ENCODE measurements around the gene TUNAR. TPM values are rescaled to one million over a fixed set of nuclear protein-coding genes. Genes with fewer than 3 reads are reported as not detected.
"Not testable (repeated sequence)": the region's sequence is repeated elsewhere in the genome, so short reads cannot be mapped to it uniquely, and the experiment has no call there.

The TUNAR gene
- total RNA-seq, 1 donor from 2014 or later = not detected

GRCh38 chr14:95915330-95915729, 38.7 kb downstream of the TUNAR start:
- no peak for DNase-seq (ENCODE audit: low read depth in 2 of 2)

- no peak for DNase-seq (ENCODE audit: low read depth in 2 of 2)
These were observed 41.8 kb downstream of the TUNAR start for GRCh38 chr14:95918466-95918865.

GRCh38 chr14:95920769-95921438, 44.3 kb downstream of the TUNAR start:
- no peak for DNase-seq (ENCODE audit: low read depth in 2 of 2)

- no peak for DNase-seq (ENCODE audit: low read depth in 2 of 2)
These were observed 45.4 kb downstream of the TUNAR start for GRCh38 chr14:95922080-95922479.

- no peak for DNase-seq (ENCODE audit: low read depth in 2 of 2)
These were observed 52.1 kb downstream of the TUNAR start for GRCh38 chr14:95928751-95929150.

GRCh38 chr14:95931384-95931783, 54.8 kb downstream of the TUNAR start:
- no peak for DNase-seq (ENCODE audit: low read depth in 2 of 2)

- peak; percentile 4 to 26 for DNase-seq (ENCODE audit: low read depth in 2 of 2)
These were observed 58.7 kb downstream of the TUNAR start for GRCh38 chr14:95935228-95935822.

GRCh38 chr14:95936041-95936440, 59.4 kb downstream of the TUNAR start:
- no peak for DNase-seq (ENCODE audit: low read depth in 2 of 2)

- no peak for DNase-seq (ENCODE audit: low read depth in 2 of 2)
These were observed 62.7 kb downstream of the TUNAR start for GRCh38 chr14:95939335-95939734.

- no peak for DNase-seq (ENCODE audit: low read depth in 2 of 2)
These were observed 65.3 kb downstream of the TUNAR start for GRCh38 chr14:95941897-95942296.

- no peak for DNase-seq (ENCODE audit: low read depth in 2 of 2)
These were observed 67.1 kb downstream of the TUNAR start for GRCh38 chr14:95943699-95944098.

GRCh38 chr14:95944462-95944861, 67.8 kb downstream of the TUNAR start:
- DNase-seq (ENCODE audit: low read depth in 2 of 2) = no peak

- no peak for DNase-seq (ENCODE audit: low read depth in 2 of 2)
These were observed 70.2 kb downstream of the TUNAR start for GRCh38 chr14:95946867-95947266.

GRCh38 chr14:95948558-95948981, 71.9 kb downstream of the TUNAR start:
- no peak for DNase-seq (ENCODE audit: low read depth in 2 of 2)

- no peak for DNase-seq (ENCODE audit: low read depth in 2 of 2)
These were observed 74.7 kb downstream of the TUNAR start for GRCh38 chr14:95951359-95951758.

GRCh38 chr14:95953111-95953724, 76.6 kb downstream of the TUNAR start:
- no peak for DNase-seq (ENCODE audit: low read depth in 2 of 2)

- no peak for DNase-seq (ENCODE audit: low read depth in 2 of 2)
These were observed 80.2 kb downstream of the TUNAR start for GRCh38 chr14:95956601-95957460.

GRCh38 chr14:95958105-95958504, 81.5 kb downstream of the TUNAR start:
- no peak for DNase-seq (ENCODE audit: low read depth in 2 of 2)

- no peak for DNase-seq (ENCODE audit: low read depth in 2 of 2)
These were observed 82.7 kb downstream of the TUNAR start for GRCh38 chr14:95959317-95959716.

GRCh38 chr14:95961481-95961880, 84.8 kb downstream of the TUNAR start:
- no peak for DNase-seq (ENCODE audit: low read depth in 2 of 2)

GRCh38 chr14:95964901-95965300, 88.3 kb downstream of the TUNAR start:
- DNase-seq (ENCODE audit: low read depth in 2 of 2) = no peak

- DNase-seq (ENCODE audit: low read depth in 2 of 2) = not testable (repeated sequence)
These were observed 91.4 kb downstream of the TUNAR start for GRCh38 chr14:95968048-95968447.

Data from dermis microvascular lymphatic vessel endothelial cell (primary cell).